Activated T-cell treated with anti-CD3 and anti-CD28 coated beads for 4 hours (primary cell): ENCODE measurements around the gene GLB1L.
"Not testable (repeated sequence)": the region's sequence is repeated elsewhere in the genome, so short reads cannot be mapped to it uniquely, and the experiment has no call there.

ENCODE experiments used
- DNase-seq: peaks from one replicate; pipeline ENCODE4 v3.0.0-alpha.2; 2020

Gene GLB1L

GRCh38 chr2:219245148-219245898, at the start of gene GLB1L, which contains the start of gene STK16:
Gene GLB1L (minus strand): TSS chr2:219245444. CDS start chr2:219243573, 1,871 bp downstream.
Gene STK16 (plus strand): TSS chr2:219245479. CDS start chr2:219246000, 521 bp downstream.
- peak; percentile 80 for DNase-seq

- DNase-seq: peak; percentile 83
Observed at GRCh38 chr2:219294356-219295351, 49.4 kb upstream of the GLB1L start.

- DNase-seq: no peak
Observed at GRCh38 chr2:219293736-219294231, 48.5 kb upstream of the GLB1L start.

- no peak for DNase-seq
Observed at GRCh38 chr2:219292616-219293015, 47.4 kb upstream of the GLB1L start.

GRCh38 chr2:219291910-219292490, 46.8 kb upstream of the GLB1L start:
- no peak for DNase-seq

- DNase-seq: no peak
Observed at GRCh38 chr2:219291394-219291793, 46.1 kb upstream of the GLB1L start.

- DNase-seq: no peak
Observed at GRCh38 chr2:219290381-219291171, 45.3 kb upstream of the GLB1L start.

- DNase-seq: no peak
Observed at GRCh38 chr2:219289537-219290361, 44.5 kb upstream of the GLB1L start.

GRCh38 chr2:219289195-219289536, 43.9 kb upstream of the GLB1L start:
- DNase-seq: no peak

GRCh38 chr2:219287580-219288265, 42.5 kb upstream of the GLB1L start:
- DNase-seq: no peak

GRCh38 chr2:219287116-219287440, 41.8 kb upstream of the GLB1L start:
- DNase-seq: not testable (repeated sequence)

- DNase-seq: no peak
Observed at GRCh38 chr2:219286436-219287115, 41.3 kb upstream of the GLB1L start.

- DNase-seq: no peak
Observed at GRCh38 chr2:219285894-219286425, 40.7 kb upstream of the GLB1L start.

GRCh38 chr2:219285373-219285735, 40.1 kb upstream of the GLB1L start:
- no peak for DNase-seq

GRCh38 chr2:219284501-219285372, 39.5 kb upstream of the GLB1L start:
- DNase-seq: no peak

GRCh38 chr2:219282943-219283581, 37.8 kb upstream of the GLB1L start:
- DNase-seq: no peak

GRCh38 chr2:219282375-219282774, 37.1 kb upstream of the GLB1L start:
- DNase-seq: no peak

- DNase-seq: no peak
Observed at GRCh38 chr2:219281588-219281987, 36.3 kb upstream of the GLB1L start.

- no peak for DNase-seq
Observed at GRCh38 chr2:219280651-219281050, 35.4 kb upstream of the GLB1L start.
